Smooth muscle cell (in vitro differentiated cells): ENCODE measurements around the gene MYBPH. TPM values are rescaled to one million over a fixed set of nuclear protein-coding genes. Genes with fewer than 3 reads are reported as not detected.
A peak's percentile ranks its signal among the peaks of the same experiment; 100 is the strongest.

Experiments used
- DNase-seq: peaks from one replicate; lab custom pipeline; 2025; ENCODE audit not compliant: unreplicated experiment; lab: John Stamatoyannopoulos, UW
- H2AFZ ChIP-seq: fragments of 200-600 bp; sonication (generic); 2 replicates; pipeline ENCODE4 v1.6.0; 2016; ENCODE audit warnings: antibody characterized with exemption, low read depth, mild to moderate bottlenecking
- H3F3A ChIP-seq: fragments of 200-600 bp; sonication (generic); 2 replicates; pipeline ENCODE4 v1.6.0; 2017; ENCODE audit warnings: antibody characterized with exemption, low read depth
- H3K27ac ChIP-seq: fragments of 200-600 bp; sonication (generic); 2 replicates; pipeline ENCODE4 v1.5.1; 2016; ENCODE audit warnings: low read depth, mild to moderate bottlenecking
- H3K27me3 ChIP-seq: fragments of 200-600 bp; sonication (generic); 2 replicates; pipeline ENCODE4 v1.6.1; 2016; ENCODE audit warnings: low read depth, mild to moderate bottlenecking
- H3K36me3 ChIP-seq: fragments of 200-600 bp; sonication (generic); 2 replicates; pipeline ENCODE4 v1.5.1; 2016; ENCODE audit warnings: low read depth
- H3K4me1 ChIP-seq: fragments of 200-600 bp; sonication (generic); 2 replicates; pipeline ENCODE4 v1.5.1; 2016; ENCODE audit warnings: low read depth
- H3K4me2 ChIP-seq: fragments of 200-600 bp; sonication (generic); 2 replicates; pipeline ENCODE4 v1.6.0; 2016; ENCODE audit warnings: mild to moderate bottlenecking
- H3K4me3 ChIP-seq: fragments of 200-600 bp; sonication (generic); 2 replicates; pipeline ENCODE4 v1.5.1; 2016; ENCODE audit warnings: mild to moderate bottlenecking
- H3K79me2 ChIP-seq: fragments of 200-600 bp; sonication (generic); 2 replicates; pipeline ENCODE4 v1.6.0; 2016; ENCODE audit warnings: low read depth, mild to moderate bottlenecking
- H3K9ac ChIP-seq: fragments of 200-600 bp; sonication (generic); 2 replicates; pipeline ENCODE4 v1.6.0; 2016; ENCODE audit warnings: low read depth
- H3K9me3 ChIP-seq: fragments of 200-600 bp; sonication (generic); replicated peaks from 2 replicates; pipeline ENCODE4 v1.5.1; 2016; ENCODE audit warnings: low read depth
- H4K20me1 ChIP-seq: fragments of 200-600 bp; sonication (generic); 2 replicates; pipeline ENCODE4 v1.6.0; 2016; ENCODE audit warnings: low read depth
- WGBS: methylation state at CpG from one replicate; pipeline ENCODE4 v1.1.7; 2016; ENCODE audit warnings: low lambda C conversion rate; 5-methylcytosine and 5-hydroxymethylcytosine counted together
- polyA plus RNA-seq: library from polyadenylated mRNA; unstranded; fragments of >200 nt; fragmentation: Nextera tagmentation; extraction: Ambion mirVana; gene quantifications from 2 replicates; pipeline ENCODE4 v1.2.1, GENCODE V29; 2016
- total RNA-seq: library from RNA; depleted of rRNA; stranded (reverse); fragments of >200 nt; gene quantifications from 2 replicates; pipeline ENCODE4 v1.2.3, GENCODE V29; 2014
- TF ChIP-seq, protein P1 (sequence below): fragments of 200-600 bp; sonication (generic); IDR thresholded peaks from 2 replicates; pipeline ENCODE4 v1.5.1; 2017; ENCODE audit warnings: borderline replicate concordance, mild to moderate bottlenecking, antibody characterized with exemption; ENCODE audit not compliant: insufficient read depth, poor library complexity, severe bottlenecking

Gene MYBPH
- total and polyA plus RNA-seq, 2 experiments from 2014 or later: 0.67 to 1.7 TPM

DNA sequence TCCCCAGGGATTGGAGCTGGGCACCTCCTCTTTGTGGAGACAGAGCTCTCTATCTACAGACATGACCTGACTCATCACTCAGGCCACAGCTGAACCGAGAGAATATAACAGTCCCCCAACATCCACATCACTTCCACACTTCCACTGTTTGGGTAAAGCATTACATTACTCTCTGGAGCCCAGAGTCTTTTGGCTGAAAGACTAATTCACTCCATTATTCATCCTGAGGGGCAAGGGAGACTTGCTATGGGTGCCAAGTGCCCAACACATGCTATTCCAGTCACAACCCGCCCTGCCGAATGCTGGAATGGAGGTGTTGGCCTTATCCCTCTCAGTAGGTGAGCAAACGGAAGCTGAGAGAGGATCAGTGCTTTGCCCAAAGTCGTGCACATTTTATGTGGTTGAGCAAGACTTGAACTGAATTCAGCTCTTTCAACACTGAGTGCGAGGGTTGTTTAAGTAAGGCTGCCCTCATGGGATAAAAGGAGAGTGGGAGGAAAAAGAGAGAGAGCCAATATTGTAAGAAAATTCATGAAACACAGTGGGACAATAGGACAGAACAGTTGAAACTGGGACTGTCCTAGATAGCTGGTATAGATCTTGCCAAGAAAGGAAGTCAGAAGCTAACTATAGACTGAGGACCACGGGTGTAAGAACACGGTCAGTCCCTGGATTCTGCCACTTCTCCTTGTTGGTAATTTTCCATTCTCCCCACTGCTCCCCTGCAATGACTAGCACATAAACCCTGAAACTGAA is 24.4 kb upstream of the MYBPH start:
- Histone ChIP-seq H3K4me3 (no peak overlapping the region), H3K4me2 (peak overlapping the region; percentile 65), H4K20me1 (no peaks in the 10 kb centered on the region), H3K9ac (peak overlapping the region; percentile 60), H3K9me3 (no peaks in the 10 kb centered on the region), H3K79me2 (no peaks in the 10 kb centered on the region), H3K27me3 (no peaks in the 10 kb centered on the region), H3F3A (peaks cover 39% of the 10 kb centered on the region), H3K4me1 (peaks cover 22% of the 10 kb centered on the region), H3K27ac (peak overlapping the region; percentile 93), H3K36me3 (no peaks in the 10 kb centered on the region), H2AFZ (no peak overlapping the region)
- TF ChIP-seq, protein P1, sequence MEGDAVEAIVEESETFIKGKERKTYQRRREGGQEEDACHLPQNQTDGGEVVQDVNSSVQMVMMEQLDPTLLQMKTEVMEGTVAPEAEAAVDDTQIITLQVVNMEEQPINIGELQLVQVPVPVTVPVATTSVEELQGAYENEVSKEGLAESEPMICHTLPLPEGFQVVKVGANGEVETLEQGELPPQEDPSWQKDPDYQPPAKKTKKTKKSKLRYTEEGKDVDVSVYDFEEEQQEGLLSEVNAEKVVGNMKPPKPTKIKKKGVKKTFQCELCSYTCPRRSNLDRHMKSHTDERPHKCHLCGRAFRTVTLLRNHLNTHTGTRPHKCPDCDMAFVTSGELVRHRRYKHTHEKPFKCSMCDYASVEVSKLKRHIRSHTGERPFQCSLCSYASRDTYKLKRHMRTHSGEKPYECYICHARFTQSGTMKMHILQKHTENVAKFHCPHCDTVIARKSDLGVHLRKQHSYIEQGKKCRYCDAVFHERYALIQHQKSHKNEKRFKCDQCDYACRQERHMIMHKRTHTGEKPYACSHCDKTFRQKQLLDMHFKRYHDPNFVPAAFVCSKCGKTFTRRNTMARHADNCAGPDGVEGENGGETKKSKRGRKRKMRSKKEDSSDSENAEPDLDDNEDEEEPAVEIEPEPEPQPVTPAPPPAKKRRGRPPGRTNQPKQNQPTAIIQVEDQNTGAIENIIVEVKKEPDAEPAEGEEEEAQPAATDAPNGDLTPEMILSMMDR: no peak
- DNase-seq: no peak
- WGBS: 28% methylated on average over 8 of the region's 8 CpGs

DNA sequence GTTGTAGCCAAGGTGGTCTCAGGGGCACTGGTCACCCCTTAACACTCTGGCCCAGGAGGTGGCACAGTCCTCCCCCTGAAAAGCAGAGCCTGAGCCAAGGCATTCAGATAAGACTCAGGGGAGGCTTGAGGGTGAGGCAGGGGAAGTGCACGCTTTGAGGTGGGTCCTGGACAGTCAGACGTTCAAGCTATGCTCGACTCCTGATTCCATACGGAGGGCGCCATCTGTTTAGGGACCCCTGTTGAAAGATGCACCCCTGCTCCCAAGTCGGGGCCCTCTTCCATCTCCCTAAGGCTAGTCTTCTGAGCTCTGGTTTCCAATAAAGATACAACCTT is 23.8 kb upstream of the MYBPH start:
- TF ChIP-seq, protein P1: no peak
- no peaks in the 10 kb centered on the region for H4K20me1 ChIP-seq
- H2AFZ ChIP-seq: no peak overlapping the region
- peaks cover 18% of the 10 kb centered on the region for H3K4me1 ChIP-seq
- no peaks in the 10 kb centered on the region for H3K9me3 ChIP-seq
- H3K4me2 ChIP-seq: peak overlapping the region; percentile 5
- peaks cover 36% of the 10 kb centered on the region for H3F3A ChIP-seq
- H3K4me3 ChIP-seq: no peak overlapping the region
- H3K79me2 ChIP-seq: no peaks in the 10 kb centered on the region
- H3K9ac ChIP-seq: no peak overlapping the region
- peak overlapping the region; percentile 93 for H3K27ac ChIP-seq
- DNase-seq: no peak
- no peaks in the 10 kb centered on the region for H3K27me3 ChIP-seq
- no peaks in the 10 kb centered on the region for H3K36me3 ChIP-seq
- 75% methylated on average over 6 of the region's 6 CpGs for WGBS

DNA sequence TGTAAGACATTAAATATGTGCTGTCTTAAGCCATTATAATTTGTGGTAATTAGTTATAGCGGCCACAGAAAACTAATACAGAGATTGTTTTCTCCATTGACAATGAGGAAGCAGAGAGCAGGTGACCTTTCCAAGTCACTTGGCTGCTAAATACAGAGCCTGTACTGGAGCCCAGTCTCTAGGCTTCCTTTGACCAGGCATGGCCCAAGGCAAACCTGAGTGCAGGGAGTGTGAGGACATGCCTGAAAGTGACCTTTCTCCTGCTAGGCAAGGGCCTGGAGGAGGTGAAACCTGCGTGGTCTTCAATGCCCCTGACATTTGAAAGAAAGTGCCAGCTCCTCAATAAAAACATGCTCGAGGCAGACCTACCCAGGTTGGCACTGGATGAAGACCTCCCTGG is 23.4 kb upstream of the MYBPH start:
- no peaks in the 10 kb centered on the region for H3K27me3 ChIP-seq
- peaks cover 36% of the 10 kb centered on the region for H3F3A ChIP-seq
- H3K4me1 ChIP-seq: peaks cover 16% of the 10 kb centered on the region
- H3K4me2 ChIP-seq: peak overlapping the region; percentile 5
- H3K9ac ChIP-seq: no peak overlapping the region
- H3K9me3 ChIP-seq: no peaks in the 10 kb centered on the region
- H3K4me3 ChIP-seq: no peak overlapping the region
- TF ChIP-seq, protein P1: no peak
- H3K27ac ChIP-seq: peak overlapping the region; percentile 93
- no peaks in the 10 kb centered on the region for H3K79me2 ChIP-seq
- H2AFZ ChIP-seq: no peak overlapping the region
- 96% methylated on average over 3 of the region's 3 CpGs for WGBS
- DNase-seq: no peak
- H4K20me1 ChIP-seq: no peaks in the 10 kb centered on the region
- H3K36me3 ChIP-seq: no peaks in the 10 kb centered on the region

DNA sequence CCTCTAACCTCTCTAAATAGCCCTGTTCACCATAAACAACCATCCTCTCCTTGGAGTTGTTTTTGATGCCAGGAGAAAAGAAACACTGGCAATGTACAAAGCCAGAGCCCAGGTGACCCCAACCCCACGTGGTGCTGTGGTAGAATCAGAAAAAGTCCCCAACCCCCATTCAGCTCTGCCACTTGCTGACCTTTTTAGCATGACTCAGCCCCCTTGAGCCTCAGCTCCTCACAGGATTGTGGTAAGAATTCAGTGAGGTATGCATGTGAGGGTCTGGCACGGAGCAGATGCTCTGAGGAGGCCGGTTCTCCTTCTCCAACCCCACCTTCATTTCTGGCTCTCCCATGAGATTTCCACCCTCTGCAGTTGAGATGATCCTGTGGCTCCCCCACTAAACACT is 22.0 kb upstream of the MYBPH start:
- H4K20me1 ChIP-seq: no peaks in the 10 kb centered on the region
- no peaks in the 10 kb centered on the region for H3K9me3 ChIP-seq
- H3K27ac ChIP-seq: peak overlapping the region; percentile 93
- 3% methylated on average over 3 of the region's 3 CpGs for WGBS
- H3K4me2 ChIP-seq: peak overlapping the region; percentile 59
- DNase-seq: no peak
- no peaks in the 10 kb centered on the region for H3K27me3 ChIP-seq
- H3K4me1 ChIP-seq: peaks cover 16% of the 10 kb centered on the region
- peaks cover 26% of the 10 kb centered on the region for H3F3A ChIP-seq
- no peak overlapping the region for H3K9ac ChIP-seq
- H3K79me2 ChIP-seq: no peaks in the 10 kb centered on the region
- TF ChIP-seq, protein P1: no peak
- no peak overlapping the region for H3K4me3 ChIP-seq
- no peaks in the 10 kb centered on the region for H3K36me3 ChIP-seq
- H2AFZ ChIP-seq: no peak overlapping the region
